Natural killer cell treated with Interleukin-12 subunit alpha and Interleukin-12 subunit beta and Interleukin-15 and Interleukin-18, amount 100 ng/mL, for 72 hours (primary cell): ENCODE results near the gene NMBR. TPM values are rescaled to one million over a fixed set of nuclear protein-coding genes. Genes with fewer than 3 reads are reported as not detected.
"Not testable (repeated sequence)": the region's sequence is repeated elsewhere in the genome, so short reads cannot be mapped to it uniquely, and the experiment has no call there.

Experiments used
- ATAC-seq, 2 donors: fragments of 150-1000 bp; cut with Tn5 transposase in 1 of 2; sonication (Bioruptor Pico), chemical (Tn5 transposase) in 1 of 2; 2 replicates each; pipeline ENCODE4 v1.10.0; 2021
- DNase-seq: peaks from one replicate; pipeline ENCODE4 v3.0.0; 2022; ENCODE audit warnings: low spot score
- H3K27ac Mint-ChIP-seq, 2 donors: 1 replicate in 1 of 2; 2 replicates in 1 of 2; pipeline ENCODE4 v1.8.0; 2022; ENCODE audit warnings: mixed read lengths in 2 of 2, mild to moderate bottlenecking in 1 of 2, moderate library complexity in 1 of 2
- H3K27me3 Mint-ChIP-seq, 2 donors: 1 replicate in 1 of 2; 2 replicates in 1 of 2; pipeline ENCODE4 v1.8.0; 2022; ENCODE audit warnings: mixed read lengths in 2 of 2
- H3K36me3 Mint-ChIP-seq: one replicate; pipeline ENCODE4 v1.8.0; 2022; ENCODE audit warnings: mixed read lengths
- H3K4me1 Mint-ChIP-seq, 2 donors: 1 replicate in 1 of 2; 2 replicates in 1 of 2; pipeline ENCODE4 v1.8.0; 2022; ENCODE audit warnings: low read depth in 2 of 2, mixed read lengths in 2 of 2, mild to moderate bottlenecking in 1 of 2
- H3K4me3 Mint-ChIP-seq: one replicate; pipeline ENCODE4 v1.8.0; 2022; ENCODE audit warnings: mixed read lengths
- H3K9me3 Mint-ChIP-seq: 2 replicates; pipeline ENCODE4 v1.8.0; 2022; ENCODE audit warnings: mixed read lengths
- total RNA-seq, 2 donors: library from RNA; stranded (reverse); gene quantifications; one replicate each; pipeline ENCODE4 v1.2.3, GENCODE V29; 2022

NMBR gene
- total RNA-seq, 2 donors from 2014 or later: not detected

DNA sequence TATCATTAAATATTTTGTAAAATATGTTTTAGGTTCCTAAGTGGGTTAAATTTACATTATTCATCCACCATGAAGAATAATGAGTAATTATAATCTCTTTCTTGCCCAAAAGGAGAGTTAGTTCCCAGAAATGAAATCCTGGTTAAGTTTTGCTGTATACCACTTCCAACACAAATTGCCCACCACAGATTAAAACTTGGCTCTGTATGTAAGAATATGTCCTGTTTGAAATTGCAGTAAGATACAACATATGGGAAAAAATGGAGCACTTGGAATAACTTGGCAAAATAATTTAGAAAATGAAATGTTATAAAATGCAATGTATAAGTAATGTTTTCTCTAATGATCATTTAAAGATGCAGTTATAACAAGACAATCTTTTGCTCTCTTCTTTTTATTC is 78.5 kb downstream of the NMBR start:
- H3K4me3 Mint-ChIP-seq: no peak overlapping the region
- H3K27ac Mint-ChIP-seq: no peak overlapping the region
- DNase-seq (no peak), ATAC-seq (no peak)
- H3K9me3 Mint-ChIP-seq: peaks cover 13% of the 10 kb centered on the region
- peaks cover 4 to 14% of the 10 kb centered on the region in 2 donors for H3K27me3 Mint-ChIP-seq
- no peaks in the 10 kb centered on the region for H3K4me1 Mint-ChIP-seq
- no peaks in the 10 kb centered on the region for H3K36me3 Mint-ChIP-seq

- not testable (repeated sequence) for H3K4me1 Mint-ChIP-seq, H3K4me3 Mint-ChIP-seq, ATAC-seq, H3K36me3 Mint-ChIP-seq, H3K27ac Mint-ChIP-seq, H3K9me3 Mint-ChIP-seq, DNase-seq
- peaks cover 4 to 14% of the 10 kb centered on the region in 2 donors for H3K27me3 Mint-ChIP-seq
Observed at GRCh38 chr6:142062861-142063260, 84.1 kb downstream of the NMBR start.

- no peak for DNase-seq
- Mint-ChIP-seq H3K27ac (no peak overlapping the region), H3K36me3 (no peaks in the 10 kb centered on the region), H3K4me1 (no peaks in the 10 kb centered on the region), H3K4me3 (no peak overlapping the region), H3K27me3 (no peaks in the 10 kb centered on the region), H3K9me3 (no peaks in the 10 kb centered on the region)
- ATAC-seq: no peak
Observed at GRCh38 chr6:142058551-142059290, 88.2 kb downstream of the NMBR start.

DNA sequence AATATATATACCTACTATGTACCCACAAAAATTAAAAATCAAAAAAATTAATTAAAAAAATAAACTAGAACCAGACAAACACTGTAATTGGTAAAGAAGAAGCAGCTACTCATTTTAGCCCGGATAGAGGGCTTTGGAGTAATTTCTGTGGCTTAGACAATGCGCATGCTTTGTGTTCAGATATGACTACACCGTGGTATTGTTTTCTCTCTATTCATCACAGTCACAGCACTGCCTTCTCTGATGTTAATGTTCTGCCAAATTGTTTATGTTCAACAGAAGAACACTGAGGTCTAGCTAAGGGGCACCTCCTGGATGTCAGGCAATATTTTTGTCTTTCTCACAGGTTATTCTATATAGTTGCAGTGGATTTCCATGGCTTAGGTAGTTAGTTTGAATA is 91.7 kb downstream of the NMBR start:
- no peak overlapping the region for H3K27ac Mint-ChIP-seq
- no peak for DNase-seq

DNA sequence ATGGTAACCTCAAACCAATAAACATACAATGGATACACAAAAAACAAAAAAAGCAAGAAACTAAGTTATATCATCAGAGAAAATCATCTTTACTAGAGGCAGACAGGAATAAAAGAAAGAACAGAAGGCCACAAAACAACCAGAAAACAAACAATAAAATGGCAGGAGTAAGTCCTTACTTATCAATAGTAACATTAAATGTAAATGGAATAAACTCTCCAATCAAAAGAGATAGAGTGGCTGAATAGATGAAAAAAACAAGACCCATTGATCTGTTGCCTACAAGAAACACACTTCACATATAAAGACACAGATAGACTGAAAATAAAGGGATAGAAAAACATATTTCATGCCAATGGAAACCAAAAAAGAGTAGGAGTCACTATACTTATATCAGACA is 95.5 kb downstream of the NMBR start:
- no peaks in the 10 kb centered on the region for H3K4me1 Mint-ChIP-seq
- no peak for DNase-seq
- H3K27me3 Mint-ChIP-seq: peaks cover 0 to 8% of the 10 kb centered on the region in 2 donors
- H3K4me3 Mint-ChIP-seq: no peak overlapping the region
- H3K27ac Mint-ChIP-seq: no peak overlapping the region
- ATAC-seq: no peak
- peaks cover 12% of the 10 kb centered on the region for H3K36me3 Mint-ChIP-seq
- peaks cover 18% of the 10 kb centered on the region for H3K9me3 Mint-ChIP-seq

More for the DNA sequence above, 91.7 kb downstream of the NMBR start:
- H3K4me3 Mint-ChIP-seq: no peak overlapping the region
- no peaks in the 10 kb centered on the region for H3K4me1 Mint-ChIP-seq
- peak; percentile 61 to 70 for ATAC-seq
- H3K27me3 Mint-ChIP-seq: no peaks in the 10 kb centered on the region
- peaks cover 14% of the 10 kb centered on the region for H3K9me3 Mint-ChIP-seq
- H3K36me3 Mint-ChIP-seq: peaks cover 11% of the 10 kb centered on the region

GRCh38 chr6:142048593-142048980 is 98.3 kb downstream of the NMBR start:
- Mint-ChIP-seq H3K9me3 (peaks cover 18% of the 10 kb centered on the region), H3K27ac (no peak overlapping the region), H3K27me3 (peaks cover 0 to 18% of the 10 kb centered on the region in 2 donors), H3K4me1 (no peaks in the 10 kb centered on the region), H3K36me3 (peaks cover 12% of the 10 kb centered on the region), H3K4me3 (no peak overlapping the region)
- no peak for ATAC-seq
- DNase-seq: no peak

GRCh38 chr6:142047934-142048592 is 98.9 kb downstream of the NMBR start:
- Mint-ChIP-seq H3K36me3 (peaks cover 12% of the 10 kb centered on the region), H3K27me3 (peaks cover 0 to 23% of the 10 kb centered on the region in 2 donors), H3K9me3 (peaks cover 18% of the 10 kb centered on the region), H3K27ac (no peak overlapping the region), H3K4me3 (no peak overlapping the region), H3K4me1 (no peaks in the 10 kb centered on the region)
- DNase-seq: no peak
- no peak for ATAC-seq

DNA sequence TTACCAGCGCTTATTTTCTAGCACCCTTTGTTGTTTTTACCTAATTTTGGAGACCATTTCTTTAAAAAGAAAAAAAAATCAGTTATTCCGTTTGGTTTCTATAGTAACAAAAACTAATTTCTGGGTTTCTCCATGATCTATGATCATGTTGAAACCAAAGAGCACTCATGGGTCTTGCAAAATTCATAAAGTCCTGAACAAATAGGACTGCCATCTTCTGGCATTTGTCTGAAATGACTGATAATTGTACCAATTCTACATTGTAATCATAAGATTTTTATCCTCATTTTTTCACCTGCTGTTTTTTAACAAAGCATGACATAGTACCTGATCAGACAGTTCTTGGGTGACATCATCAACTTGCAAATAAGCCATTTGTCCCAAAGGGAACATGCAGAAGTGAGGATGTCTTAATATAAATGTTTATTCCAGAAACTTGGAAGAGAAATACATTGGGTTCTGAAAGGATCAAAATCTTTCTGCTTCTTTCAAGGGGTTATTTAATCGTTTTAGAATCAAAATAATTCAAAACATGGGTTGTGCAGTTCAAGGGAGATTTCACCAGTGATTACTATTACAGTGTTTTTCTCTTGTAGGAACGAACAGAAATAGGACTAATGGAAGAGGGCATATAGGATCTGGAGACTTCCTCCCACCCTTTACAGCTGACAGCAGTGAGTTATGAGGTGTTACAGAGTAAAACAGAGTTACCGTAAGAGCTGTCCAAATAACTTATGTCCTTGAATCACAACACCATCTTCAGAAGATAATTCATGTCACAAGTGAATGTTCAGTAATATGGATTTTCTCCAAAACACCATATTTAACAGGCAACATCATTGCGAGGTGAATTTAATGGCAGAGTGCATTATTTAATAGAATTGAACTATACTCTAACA is 101.3 kb downstream of the NMBR start:
- Mint-ChIP-seq H3K4me3 (no peak overlapping the region), H3K9me3 (peaks cover 8% of the 10 kb centered on the region), H3K36me3 (peaks cover 5% of the 10 kb centered on the region), H3K27ac (no peak overlapping the region), H3K27me3 (peaks cover 0 to 27% of the 10 kb centered on the region in 2 donors), H3K4me1 (no peaks in the 10 kb centered on the region)
- no peak for ATAC-seq
- no peak for DNase-seq

- H3K4me3 Mint-ChIP-seq: no peak overlapping the region
- no peak for DNase-seq
- no peaks in the 10 kb centered on the region for H3K4me1 Mint-ChIP-seq
- no peaks in the 10 kb centered on the region for H3K9me3 Mint-ChIP-seq
- no peak overlapping the region for H3K27ac Mint-ChIP-seq
- H3K27me3 Mint-ChIP-seq: no peaks in the 10 kb centered on the region
- no peaks in the 10 kb centered on the region for H3K36me3 Mint-ChIP-seq
- no peak for ATAC-seq
Observed at GRCh38 chr6:142035890-142036289, 111.0 kb downstream of the NMBR start.

DNA sequence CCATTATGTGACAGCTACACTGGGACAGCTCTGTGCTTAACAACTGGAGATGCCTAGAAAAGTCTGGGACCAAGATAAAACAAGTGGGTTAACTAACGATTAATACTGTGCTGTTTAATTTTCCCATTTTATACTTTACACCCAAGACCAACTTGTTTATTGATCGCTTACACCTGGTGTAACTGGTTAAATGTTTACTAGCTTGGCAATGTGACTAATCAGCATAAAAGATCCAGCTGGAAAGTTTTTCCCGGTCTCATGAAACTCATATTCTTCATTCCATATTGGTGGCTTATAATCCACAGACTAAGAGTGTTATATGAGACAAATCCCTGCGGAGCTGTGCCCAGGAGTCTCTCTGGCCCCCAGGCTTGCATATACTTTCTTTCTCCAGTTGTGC is 115.9 kb downstream of the NMBR start:
- Mint-ChIP-seq H3K27me3 (no peaks in the 10 kb centered on the region), H3K9me3 (peaks cover 13% of the 10 kb centered on the region), H3K4me3 (no peak overlapping the region), H3K36me3 (peaks cover 8% of the 10 kb centered on the region), H3K4me1 (peaks cover 3 to 5% of the 10 kb centered on the region in 2 donors), H3K27ac (no peak overlapping the region)
- DNase-seq (no peak), ATAC-seq (no peak)

GRCh38 chr6:142030115-142030619 is 116.8 kb downstream of the NMBR start:
- no peaks in the 10 kb centered on the region for H3K27me3 Mint-ChIP-seq
- no peak for DNase-seq
- peaks cover 13% of the 10 kb centered on the region for H3K9me3 Mint-ChIP-seq
- H3K4me1 Mint-ChIP-seq: peaks cover 3 to 5% of the 10 kb centered on the region in 2 donors
- peak; percentile 48 to 77 for ATAC-seq
- peak overlapping the region; percentile 2 to 64 for H3K27ac Mint-ChIP-seq
- H3K36me3 Mint-ChIP-seq: peaks cover 8% of the 10 kb centered on the region
- peak overlapping the region; percentile 68 for H3K4me3 Mint-ChIP-seq

GRCh38 chr6:142028527-142028926 is 118.4 kb downstream of the NMBR start:
- ATAC-seq (no peak), DNase-seq (no peak)
- Mint-ChIP-seq H3K4me1 (peaks cover 3 to 5% of the 10 kb centered on the region in 2 donors), H3K36me3 (peaks cover 8% of the 10 kb centered on the region), H3K4me3 (no peak overlapping the region), H3K27me3 (no peaks in the 10 kb centered on the region), H3K27ac (no peak overlapping the region), H3K9me3 (peaks cover 13% of the 10 kb centered on the region)

- H3K9me3 Mint-ChIP-seq: peaks cover 13% of the 10 kb centered on the region
- not testable (repeated sequence) for DNase-seq, H3K36me3 Mint-ChIP-seq, H3K4me1 Mint-ChIP-seq, ATAC-seq, H3K27me3 Mint-ChIP-seq, H3K4me3 Mint-ChIP-seq, H3K27ac Mint-ChIP-seq
Observed at GRCh38 chr6:142027804-142028203, 119.1 kb downstream of the NMBR start.
